GM18511 (cell line): Measurements from ENCODE around the gene SP2.

Experiments used
- ATAC-seq: cut with Tn5 transposase; IDR thresholded peaks from one replicate; pipeline ENCODE4 v1.9.1; 2021; ENCODE audit warnings: mild to moderate bottlenecking, moderate library complexity; ENCODE audit not compliant: unreplicated experiment

The SP2 gene

DNA sequence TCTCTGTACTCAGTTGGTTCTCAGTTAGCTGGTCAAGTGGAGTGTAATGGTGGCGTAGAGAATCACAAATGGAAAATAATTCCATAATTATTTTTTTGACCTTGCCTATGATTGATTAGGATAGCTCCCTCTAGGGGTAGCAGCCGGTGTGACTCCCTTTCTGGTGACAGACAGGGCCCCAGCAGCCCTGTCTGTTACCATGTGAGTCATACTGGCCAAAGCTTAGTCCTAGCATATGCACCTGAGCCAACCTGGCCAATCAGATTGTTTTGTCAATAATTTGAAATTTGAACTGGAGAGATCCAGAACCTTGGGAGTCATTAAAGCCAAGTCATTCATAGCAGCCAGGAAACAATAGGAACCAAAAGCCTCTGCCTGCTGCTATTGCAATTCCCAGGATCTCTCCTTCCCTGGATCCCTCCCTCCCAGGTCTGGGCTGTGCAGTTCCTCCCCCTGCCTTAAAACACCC is 50.9 kb downstream of the SP2 start:
- peak; percentile 65 for ATAC-seq

DNA sequence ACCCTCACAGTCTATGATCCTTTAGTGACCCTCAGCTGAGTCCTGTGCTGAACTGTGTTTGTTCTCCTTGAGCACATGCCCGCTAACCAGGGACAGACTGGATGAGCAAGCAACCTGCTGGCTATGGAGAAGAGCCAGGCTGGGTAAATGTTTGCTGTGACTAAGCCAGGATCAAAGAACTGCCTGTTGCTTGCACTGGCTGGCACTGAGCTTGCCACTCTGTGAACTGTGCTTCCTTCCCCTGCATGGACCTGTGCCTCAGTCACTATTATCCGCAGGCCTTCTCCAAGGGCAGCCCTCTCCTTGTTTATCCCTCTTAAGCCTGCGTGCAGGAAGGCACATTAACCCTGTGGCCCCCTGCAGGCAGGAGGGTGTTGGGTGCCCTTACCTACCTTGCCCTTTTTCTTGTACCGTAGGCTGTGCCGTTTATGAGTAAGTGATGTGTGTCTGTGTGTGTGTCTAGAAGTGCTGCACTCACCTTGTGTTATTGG is 52.7 kb downstream of the SP2 start:
- ATAC-seq, result no peak

DNA sequence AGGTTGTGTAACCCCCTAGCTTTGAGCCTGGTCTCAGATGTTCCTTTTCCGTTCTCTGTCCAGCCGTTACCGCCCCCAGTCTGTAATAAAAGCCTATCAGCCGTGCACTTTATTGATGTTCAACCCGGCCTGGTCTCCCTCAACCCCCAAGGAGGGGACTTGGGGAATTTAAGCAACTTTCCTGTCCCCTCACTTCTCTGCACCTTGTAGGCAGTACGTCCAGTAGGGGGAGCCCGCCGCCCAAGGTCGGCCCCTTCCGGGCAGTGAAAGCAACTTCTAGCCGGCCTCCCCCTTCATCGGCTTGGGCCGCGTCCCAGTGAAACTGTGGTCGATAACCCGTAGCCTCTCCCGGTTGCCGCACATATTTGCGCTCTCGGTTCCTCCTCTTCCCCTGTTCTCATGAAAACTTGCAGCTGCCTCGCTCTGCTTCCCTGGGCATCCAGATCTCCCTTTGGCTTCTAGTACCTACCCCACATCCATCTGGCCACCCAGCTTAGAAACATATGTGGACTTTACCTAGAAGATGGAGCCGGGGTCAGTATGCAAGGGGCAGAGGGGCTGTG is 53.2 kb downstream of the SP2 start:
- peak; percentile 74 for ATAC-seq

DNA sequence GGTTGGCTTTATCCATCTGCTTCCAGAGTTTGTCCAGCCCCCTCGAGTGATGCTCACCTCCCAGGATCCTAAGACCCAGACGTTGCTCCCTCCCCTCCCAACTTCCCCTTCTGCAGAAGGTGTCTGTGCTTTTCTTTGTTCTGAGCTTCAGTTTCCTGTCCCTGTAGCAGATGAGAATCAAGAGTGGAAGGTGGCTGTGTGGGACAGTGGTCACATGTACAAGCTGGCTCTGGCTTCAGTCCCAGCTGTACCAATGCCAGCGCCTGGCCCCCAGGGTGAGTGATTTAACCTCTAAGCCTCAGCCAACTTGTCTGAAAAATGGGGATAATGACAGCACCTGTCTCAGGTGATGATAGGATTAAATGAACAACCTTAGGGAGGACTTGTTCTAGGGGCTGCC is 53.9 kb downstream of the SP2 start:
- ATAC-seq, result no peak

DNA sequence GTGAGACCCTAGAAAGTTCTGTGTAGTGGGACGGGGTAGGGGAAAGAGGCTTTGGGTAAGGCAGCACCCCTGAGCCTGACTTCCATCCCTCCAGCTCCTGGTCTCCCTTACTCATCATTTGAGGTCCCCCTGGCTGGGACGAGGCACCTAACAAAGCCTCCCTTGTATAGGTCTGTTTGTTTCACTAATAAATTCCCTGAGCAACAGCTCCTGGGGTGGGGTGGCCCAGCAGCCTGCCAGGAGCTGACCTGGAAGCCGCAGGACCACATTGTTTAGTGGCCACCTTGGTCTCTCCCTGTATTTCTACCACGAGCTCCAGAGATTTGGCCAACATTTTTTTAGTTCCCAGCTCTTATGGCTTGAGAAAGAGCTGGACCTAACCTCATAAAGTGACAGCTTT is 54.4 kb downstream of the SP2 start:
- ATAC-seq, result no peak

DNA sequence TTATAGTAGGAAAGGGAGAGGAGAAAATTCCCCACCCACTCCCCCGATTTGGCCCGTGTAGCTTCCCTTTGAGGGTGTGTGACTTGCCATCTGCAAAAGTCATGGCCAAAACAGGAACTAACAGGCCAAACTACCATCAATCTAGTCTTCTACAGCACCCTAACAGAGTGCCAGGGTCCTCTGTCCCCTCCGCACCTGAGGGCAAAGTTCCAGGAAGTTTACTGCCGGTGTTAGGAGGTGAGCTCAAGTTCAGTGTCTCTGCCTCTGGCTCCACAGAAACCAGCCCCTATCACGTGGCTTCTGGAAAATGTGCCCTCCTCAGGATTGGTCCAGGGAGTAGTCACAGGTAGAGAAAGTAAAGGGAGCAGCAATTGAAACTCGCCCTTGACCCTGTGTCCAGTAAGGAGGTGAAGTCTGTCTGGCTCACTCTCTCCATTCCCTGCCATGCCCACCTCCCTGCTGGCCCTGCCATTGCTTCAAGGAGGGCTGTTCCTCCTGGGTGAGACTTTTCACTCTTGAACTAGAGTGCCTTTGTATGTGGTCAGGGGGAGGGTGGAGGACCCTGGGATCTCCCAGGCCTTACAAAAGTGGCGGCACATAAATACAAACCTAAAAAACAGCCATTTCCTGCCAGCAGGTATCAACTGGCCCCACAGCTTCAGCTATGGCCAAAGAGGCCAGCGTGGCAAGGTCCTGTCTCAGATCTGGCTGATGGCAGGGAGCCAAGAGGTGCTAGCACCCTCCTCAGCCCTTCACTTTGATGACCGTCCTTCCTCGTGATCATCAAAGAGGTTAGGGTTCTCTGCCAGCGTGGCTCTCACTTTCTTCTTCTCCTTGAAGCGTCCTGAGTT is 56.4 kb downstream of the SP2 start:
- no peak for ATAC-seq

DNA sequence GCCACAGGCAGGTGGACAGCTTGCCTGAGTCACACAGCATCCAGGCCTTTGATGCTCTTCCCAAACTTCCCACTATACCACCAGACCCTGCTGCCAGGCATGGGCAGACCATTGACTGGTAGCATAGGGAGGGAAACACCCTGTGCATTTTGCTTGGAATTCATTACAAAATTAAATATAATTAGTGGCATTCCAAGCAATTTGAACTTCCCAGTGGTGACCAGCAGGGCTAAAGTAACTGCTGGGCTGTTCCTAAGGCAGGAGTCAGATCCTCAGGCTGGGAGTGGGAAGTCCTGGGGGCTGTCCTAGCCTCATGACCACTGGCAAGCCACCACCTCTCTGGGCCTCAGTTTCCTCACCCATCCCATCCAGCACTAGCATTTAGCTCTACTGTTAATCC is 57.9 kb downstream of the SP2 start:
- ATAC-seq, result no peak

DNA sequence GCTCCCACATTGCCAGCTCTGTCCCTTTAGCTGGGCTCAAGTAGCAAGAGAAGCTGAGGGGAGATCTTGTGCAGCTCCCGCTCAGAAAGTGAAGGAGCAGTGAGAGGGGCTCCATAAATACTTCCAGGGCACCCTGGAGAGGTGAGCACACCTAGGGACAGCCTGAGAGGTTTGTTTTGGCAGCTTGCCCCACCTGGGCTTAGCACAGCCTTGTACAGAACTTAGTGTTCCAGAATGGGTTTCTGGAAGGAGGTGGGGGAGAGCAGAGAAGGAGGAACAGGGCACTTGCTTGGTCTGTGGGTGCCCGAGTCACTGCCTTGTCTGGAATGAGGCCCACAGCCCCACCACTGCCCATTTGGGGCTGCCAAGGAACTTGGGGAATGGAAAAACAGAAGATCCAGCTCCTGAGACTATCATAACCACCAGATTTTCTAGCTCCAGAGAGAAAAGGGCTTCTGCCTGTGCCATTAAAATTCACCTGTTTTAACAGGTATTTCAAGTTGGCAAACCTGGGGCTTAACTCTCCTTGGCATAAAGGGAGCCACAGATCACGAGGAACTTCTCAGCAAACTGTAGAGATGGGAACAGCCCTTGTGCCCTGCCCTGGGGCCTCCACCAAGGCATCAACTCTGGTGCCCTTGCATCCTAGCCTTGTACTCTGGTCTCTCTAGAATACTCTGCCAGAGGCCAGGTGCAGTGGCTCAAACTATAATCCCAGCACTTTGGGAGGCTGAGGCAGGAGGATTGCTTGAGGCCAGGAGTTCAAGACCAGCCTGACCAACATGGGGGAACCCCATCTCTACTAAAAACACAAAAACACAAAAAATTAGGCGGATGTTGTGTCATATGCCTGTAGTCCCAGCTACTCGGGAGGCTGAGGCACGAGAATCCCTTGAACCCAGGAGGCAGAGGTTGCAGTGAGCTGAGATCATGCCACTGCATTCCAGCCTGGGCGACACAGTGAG is 59.7 kb downstream of the SP2 start:
- ATAC-seq, result no peak

DNA sequence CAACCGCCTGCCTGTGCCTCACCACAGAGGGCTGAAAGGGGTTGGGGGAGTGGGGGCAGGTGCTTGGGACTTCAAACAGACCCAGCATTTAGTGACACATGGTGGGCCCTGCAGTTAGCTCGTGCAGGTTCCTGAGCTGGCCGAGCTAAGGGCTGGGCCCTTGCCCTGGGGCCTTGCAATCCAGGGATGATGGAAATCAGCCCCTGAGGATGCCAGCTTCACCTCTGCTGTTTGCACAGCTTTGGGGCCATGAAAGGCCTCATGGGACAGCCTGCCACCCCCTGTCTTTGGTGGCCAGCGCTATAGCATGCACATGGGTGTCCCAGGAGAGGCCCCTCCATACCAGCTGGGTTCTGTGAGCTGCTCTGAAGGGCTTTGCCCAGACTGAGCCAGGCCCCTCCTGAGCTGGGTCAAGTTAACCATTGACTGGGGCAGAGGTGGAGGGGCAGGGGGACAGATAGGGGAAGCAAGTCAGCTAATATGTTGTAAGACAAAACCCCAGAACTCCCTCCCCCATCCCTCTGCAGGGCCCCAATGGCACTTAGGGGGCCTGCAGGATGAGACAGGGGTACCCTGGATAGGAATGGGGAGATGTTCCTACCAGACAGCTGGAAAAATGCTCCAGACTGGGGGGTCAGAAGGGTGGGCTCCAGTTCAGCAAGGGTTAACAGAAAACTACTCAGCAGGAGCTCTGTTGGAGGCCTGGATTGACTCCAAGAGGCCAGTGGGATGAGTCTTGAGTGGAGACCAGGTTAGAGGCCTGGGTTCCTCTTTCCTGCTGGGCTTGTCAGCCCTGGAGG is 61.0 kb downstream of the SP2 start:
- ATAC-seq, result no peak

DNA sequence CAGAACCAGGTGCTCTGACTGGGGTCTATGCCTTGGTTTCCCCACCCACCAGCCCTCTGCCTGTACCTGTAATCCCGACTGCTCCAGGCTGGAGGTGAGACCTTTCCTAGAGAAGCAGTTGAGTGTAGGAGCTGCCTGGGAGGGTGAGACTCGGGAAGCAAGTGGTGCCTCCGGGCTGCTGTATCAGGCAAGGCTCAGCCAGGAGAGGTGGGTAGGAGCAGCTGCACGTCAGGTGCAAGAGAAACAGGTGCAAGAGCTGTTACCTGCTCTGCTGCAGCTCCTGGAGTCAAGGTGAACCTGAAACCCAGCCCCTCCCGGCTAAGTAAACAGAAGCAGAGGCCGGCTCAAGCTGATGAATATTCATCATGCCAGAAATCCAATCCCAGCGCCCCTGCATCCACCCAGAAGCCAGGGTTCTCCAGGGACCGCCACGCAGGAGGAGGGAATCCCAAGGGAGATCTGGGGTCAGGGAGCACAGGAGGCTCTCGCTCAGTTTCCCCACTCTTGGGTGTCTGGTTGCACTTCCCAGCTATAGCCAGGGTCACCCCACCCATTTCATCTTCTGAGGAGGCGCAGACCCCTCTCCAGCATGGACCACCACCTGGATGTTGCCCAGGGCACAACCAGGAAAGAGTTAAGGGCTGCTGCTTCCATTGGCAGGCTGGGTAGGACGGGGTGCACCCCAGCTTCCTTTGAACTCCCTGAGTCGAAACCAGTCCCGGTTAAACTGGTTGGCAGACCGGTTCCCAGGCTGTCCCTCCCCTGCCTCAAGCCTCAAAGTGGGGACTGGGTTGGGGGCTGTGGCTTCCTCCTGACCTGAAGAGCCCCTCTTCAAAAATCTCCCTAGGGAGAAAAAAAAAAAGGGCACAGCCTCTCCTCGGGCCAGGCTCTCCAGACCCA is 61.8 kb downstream of the SP2 start, which contains the start of gene PRR15L:
TSS of gene PRR15L (minus strand) at position 293 of the 900 bp plus-strand sequence. CDS start 4,649 bp downstream, outside the sequence.
- no peak for ATAC-seq

DNA sequence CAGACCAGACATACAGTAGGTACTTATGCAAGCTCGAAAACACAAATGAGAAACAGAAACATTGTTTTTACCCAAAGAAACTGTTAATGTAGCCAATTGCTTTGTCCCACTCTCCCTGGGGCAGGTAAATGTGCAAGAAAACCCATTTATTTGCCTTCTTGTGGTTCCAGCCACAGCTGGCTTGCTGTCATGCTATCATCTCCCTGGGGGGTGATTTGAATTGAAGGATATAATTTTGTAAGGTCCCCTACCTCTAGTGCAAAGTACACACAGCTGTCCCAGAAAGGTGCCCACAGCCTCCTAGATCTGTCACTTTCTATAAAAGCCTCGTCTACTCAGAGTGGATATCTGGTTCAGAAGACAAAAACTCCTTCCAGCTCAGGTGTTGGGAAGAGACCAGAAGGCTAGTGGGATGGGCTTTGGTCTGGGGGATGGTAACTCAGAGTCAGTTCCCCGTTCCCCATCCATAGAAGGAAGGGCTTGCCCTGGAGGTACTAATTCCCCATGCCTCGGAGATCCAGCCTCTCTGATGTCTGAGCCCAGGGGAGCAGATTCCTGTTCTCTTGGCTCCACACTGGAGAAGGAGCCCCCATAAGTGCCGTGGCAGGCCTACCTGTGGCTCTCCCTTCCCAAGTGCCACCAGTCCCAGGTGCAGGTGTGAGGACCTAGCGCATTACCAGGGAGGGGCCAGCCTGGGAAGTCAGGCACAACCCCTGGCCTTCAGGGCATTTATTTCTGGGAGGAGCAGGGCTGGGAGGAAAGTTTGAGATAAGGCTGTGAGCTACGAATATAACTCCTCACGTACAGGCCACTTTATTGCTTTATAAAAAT is 64.0 kb downstream of the SP2 start:
- no peak for ATAC-seq

DNA sequence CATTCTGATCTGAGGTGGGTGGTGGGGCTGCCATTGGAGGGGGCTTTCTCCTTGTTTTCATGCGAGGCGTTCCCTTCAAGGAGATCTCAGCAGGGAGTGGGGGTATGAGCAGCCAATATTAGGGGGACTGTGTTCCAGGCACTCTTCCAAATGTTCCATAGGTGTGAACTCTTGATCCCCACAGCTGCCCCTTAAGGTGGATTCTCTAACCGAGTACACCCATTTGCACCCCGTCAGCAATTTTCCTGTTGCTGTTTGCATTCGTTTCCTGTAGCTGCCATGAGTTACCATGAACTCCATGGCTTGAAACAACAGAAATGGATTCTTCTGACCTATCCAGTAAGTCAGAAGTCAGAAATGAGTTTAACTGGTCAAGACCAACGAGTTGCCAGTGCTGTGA is 65.4 kb downstream of the SP2 start:
- ATAC-seq, result no peak

DNA sequence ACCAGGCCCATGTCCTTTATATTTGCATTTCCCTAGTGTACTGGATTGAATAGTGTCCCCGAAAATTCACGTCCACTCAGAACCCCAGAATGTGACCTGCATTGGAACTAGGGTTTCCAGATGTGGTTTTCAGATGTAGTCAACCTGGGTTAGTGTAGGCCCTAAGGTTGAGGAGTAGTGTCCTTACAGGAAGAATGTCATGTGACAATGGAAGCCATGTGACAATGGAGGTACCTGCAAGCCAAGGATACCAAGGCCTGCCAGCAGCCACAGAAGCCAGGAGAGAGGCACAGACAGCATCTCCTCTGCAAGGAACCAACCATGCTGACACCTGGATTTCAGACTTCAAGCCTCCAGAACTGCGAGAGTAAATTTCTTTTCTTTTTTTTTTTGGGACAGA is 66.9 kb downstream of the SP2 start:
- no peak for ATAC-seq

DNA sequence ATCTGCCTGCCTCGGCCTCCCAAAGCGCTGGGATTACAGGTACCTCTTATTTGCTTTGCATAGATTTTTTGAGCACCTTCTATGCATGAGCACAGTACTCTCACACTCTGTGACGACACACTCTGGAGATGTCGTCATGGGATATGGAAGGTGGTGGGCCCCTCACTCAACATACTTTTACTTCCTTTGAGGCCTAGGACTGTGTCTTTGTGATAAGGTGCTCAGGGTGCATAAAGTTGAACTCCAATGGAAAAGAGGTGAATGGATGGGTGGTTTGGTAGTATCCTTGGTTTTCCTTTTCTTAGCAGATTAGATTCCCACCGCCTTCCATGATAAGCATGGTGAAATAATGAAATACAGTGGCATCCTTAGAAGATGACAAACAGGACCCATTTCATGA is 68.8 kb downstream of the SP2 start:
- ATAC-seq, result no peak

DNA sequence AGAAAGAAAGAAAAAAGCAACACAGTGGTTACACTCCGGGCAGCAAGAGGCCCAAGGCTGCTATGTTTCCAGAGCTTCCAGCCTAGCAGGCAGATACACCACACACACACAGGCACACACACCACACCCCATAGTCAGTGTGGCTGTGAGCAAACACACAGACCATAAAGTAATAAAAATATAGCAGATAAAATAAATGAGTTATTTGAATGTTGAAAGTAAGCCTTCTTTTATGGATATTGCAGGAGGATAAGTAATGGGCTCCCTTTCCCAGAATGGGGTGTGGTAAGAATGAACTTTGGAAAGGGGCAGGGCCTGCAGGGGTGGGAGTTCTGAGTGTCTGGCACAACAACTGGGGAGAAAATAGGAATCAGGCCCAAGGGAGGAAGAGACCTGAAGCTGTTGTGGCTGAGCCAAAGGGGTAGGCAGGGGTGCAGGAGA is 70.1 kb downstream of the SP2 start:
- no peak for ATAC-seq

DNA sequence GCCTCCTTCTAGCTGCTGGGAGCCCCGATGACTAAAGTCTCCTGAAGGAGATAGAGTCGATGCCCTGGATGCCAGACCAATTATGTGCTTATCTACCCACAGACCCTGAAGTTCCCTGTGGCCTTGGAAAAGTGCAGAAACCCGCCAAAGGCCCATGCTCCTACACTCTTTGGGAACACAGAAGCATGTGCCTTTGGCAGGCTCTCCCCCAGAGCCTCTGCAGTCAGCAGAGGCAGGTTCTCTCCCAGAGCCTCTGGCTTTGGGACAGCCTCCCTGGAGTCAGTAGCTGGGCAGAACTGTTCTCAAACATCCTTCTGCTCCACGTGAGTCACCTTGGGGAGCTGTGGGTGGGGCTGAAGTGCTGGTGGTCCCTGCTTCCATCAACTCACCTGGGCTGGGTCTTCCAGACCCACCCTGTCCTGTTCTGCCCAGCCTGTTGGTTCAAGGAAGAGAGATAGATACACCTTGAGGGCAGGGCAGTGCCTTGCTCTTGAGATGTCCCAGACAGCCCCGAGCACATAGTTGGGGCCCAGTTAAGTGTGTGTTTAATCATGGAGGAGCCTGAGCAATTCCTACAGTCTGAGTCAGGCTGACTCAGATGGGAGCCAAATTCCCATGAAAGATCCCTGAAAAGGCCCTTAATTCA is 71.7 kb downstream of the SP2 start:
- no peak for ATAC-seq

DNA sequence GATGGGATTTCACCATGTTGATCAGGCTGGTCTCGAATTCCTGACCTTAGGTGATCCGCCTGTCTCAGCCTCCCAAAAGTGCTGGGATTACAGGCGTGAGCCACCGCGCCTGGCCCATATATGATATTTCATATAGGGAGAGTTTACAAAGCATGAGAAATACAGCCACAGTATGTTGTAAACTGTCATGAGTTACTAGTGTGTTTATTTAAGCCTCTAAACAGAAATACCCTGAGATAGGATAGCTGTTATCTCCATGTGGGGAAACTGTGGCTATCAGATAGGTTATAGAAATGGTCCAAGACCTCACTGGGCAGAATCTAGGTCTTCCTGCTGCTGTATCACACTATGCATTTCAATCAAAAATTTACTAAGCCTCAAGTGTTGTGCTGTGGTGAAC is 72.8 kb downstream of the SP2 start:
- no peak for ATAC-seq
